ENCODE data around the gene METTL13. TPM values are rescaled to one million over a fixed set of nuclear protein-coding genes. Genes with fewer than 3 reads are reported as not detected.
A peak's percentile ranks its signal among the peaks of the same experiment; 100 is the strongest.

The METTL13 gene
- total RNA-seq, 4 donors from 2014 or later, result 14.1 to 30.4 (median 15.7) TPM

DNA sequence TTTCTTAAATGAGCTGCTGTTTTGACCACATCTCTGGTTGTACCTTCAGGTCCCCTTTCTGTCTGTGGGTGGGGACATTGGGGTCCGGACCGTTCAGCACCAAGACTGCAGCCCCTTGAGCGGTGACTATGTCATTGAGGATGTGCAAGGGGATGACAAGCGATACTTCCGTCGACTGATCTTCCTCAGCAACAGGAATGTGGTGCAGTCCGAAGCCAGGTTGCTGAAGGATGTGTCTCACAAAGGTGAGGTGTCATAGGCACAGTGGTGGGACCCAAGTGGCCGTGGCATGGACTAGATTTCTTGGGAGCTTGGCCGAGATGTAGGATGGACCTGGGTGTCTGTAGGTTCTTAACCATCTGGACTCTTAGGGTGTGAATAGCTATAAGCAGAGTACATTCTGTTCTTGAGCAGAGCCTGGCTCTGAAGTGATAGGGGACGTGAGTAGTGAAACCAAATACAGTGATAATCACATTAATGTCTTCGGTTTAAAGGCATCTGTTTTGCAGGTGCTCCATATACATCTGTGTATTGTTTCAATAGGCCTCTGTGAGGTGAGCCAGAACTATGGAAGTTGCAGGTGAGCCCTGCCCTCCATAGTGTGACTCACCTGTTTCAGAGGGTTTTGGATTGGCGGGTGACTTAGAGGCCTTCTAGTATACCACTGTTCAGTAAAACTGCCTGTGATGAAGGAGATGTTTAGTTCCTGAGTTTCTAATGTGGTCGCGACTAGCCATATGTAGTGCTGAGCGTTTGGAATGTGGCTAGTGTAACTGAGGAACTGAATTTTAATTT, 6.4 kb downstream of the METTL13 start:
- WGBS, 2 donors (ENCODE audit: low coverage in 1 of 2), result 94% methylated on average over 12 of the region's 15 CpGs; no CpG with 5 or more reads in 1 of the 2 donors
- no peaks in the 10 kb centered on the region for H3K27me3 ChIP-seq
- peaks cover 0 to 94% of the 10 kb centered on the region in 2 donors for H3K36me3 ChIP-seq
- H3K9me3 ChIP-seq, result no peaks in the 10 kb centered on the region
- no peak overlapping the region for H3K27ac ChIP-seq
- no peak for TF ChIP-seq EP300 (IDR thresholded peaks at IDR 0.05)
- TF ChIP-seq, protein P1, sequence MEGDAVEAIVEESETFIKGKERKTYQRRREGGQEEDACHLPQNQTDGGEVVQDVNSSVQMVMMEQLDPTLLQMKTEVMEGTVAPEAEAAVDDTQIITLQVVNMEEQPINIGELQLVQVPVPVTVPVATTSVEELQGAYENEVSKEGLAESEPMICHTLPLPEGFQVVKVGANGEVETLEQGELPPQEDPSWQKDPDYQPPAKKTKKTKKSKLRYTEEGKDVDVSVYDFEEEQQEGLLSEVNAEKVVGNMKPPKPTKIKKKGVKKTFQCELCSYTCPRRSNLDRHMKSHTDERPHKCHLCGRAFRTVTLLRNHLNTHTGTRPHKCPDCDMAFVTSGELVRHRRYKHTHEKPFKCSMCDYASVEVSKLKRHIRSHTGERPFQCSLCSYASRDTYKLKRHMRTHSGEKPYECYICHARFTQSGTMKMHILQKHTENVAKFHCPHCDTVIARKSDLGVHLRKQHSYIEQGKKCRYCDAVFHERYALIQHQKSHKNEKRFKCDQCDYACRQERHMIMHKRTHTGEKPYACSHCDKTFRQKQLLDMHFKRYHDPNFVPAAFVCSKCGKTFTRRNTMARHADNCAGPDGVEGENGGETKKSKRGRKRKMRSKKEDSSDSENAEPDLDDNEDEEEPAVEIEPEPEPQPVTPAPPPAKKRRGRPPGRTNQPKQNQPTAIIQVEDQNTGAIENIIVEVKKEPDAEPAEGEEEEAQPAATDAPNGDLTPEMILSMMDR (IDR thresholded peaks at IDR 0.05), result no peak
- no peak for TF ChIP-seq POLR2AphosphoS5 (IDR thresholded peaks at IDR 0.05)
- no peak for TF ChIP-seq POLR2A (IDR thresholded peaks at IDR 0.05)
- peaks cover 0 to 33% (median 10%) of the 10 kb centered on the region in 3 donors for H3K4me1 ChIP-seq
- no peak for ATAC-seq
- H3K4me3 ChIP-seq, result no peak overlapping the region

GRCh38 chr1:171788696-171789095, 7.2 kb downstream of the METTL13 start:
- Histone ChIP-seq H3K4me1 (peaks cover 0 to 25% (median 10%) of the 10 kb centered on the region in 3 donors), H3K4me3 (no peak overlapping the region), H3K36me3 (peaks cover 0 to 99% of the 10 kb centered on the region in 2 donors), H3K9me3 (no peaks in the 10 kb centered on the region), H3K27ac (peak overlapping the region in 1 of 4 donors; percentile 4), H3K27me3 (no peaks in the 10 kb centered on the region)
- 78% methylated on average over 5 of the region's 5 CpGs; no CpG with 5 or more reads in 1 of the 2 donors for WGBS, 2 donors (ENCODE audit: low coverage in 1 of 2)
- TF ChIP-seq POLR2AphosphoS5 (IDR thresholded peaks at IDR 0.05), result no peak
- TF ChIP-seq, protein P1 (IDR thresholded peaks at IDR 0.05), result no peak
- no peak for TF ChIP-seq EP300 (IDR thresholded peaks at IDR 0.05)
- no peak for TF ChIP-seq POLR2A (IDR thresholded peaks at IDR 0.05)
- ATAC-seq, result no peak

GRCh38 chr1:171790318-171790717, 8.9 kb downstream of the METTL13 start:
- H3K36me3 ChIP-seq, result peaks cover 0 to 100% of the 10 kb centered on the region in 2 donors
- no peak overlapping the region for H3K4me3 ChIP-seq
- WGBS, 2 donors (ENCODE audit: low coverage in 1 of 2), result 94% methylated on average over 6 of the region's 6 CpGs; no CpG with 5 or more reads in 1 of the 2 donors
- H3K4me1 ChIP-seq, result peaks cover 0 to 8% (median 3%) of the 10 kb centered on the region in 3 donors
- H3K27me3 ChIP-seq, result no peaks in the 10 kb centered on the region
- no peaks in the 10 kb centered on the region for H3K9me3 ChIP-seq
- no peak overlapping the region for H3K27ac ChIP-seq
- ATAC-seq, result no peak
- no peak for TF ChIP-seq POLR2AphosphoS5 (IDR thresholded peaks at IDR 0.05)
- no peak for TF ChIP-seq EP300 (IDR thresholded peaks at IDR 0.05)
- TF ChIP-seq POLR2A (IDR thresholded peaks at IDR 0.05), result no peak
- TF ChIP-seq, protein P1 (IDR thresholded peaks at IDR 0.05), result no peak

GRCh38 chr1:171792656-171793369, 11.4 kb downstream of the METTL13 start:
- H3K9me3 ChIP-seq, result no peaks in the 10 kb centered on the region
- no peak for TF ChIP-seq POLR2A (IDR thresholded peaks at IDR 0.05)
- peaks cover 0 to 100% of the 10 kb centered on the region in 2 donors for H3K36me3 ChIP-seq
- H3K4me1 ChIP-seq, result peaks cover 0 to 3% (median 0%) of the 10 kb centered on the region in 3 donors
- H3K27ac ChIP-seq, result no peak overlapping the region
- no peak overlapping the region for H3K4me3 ChIP-seq
- no peaks in the 10 kb centered on the region for H3K27me3 ChIP-seq
- 82 to 86% methylated on average over 6 to 7 of the region's 7 CpGs for WGBS, 2 donors (ENCODE audit: low coverage in 1 of 2)
- no peak for ATAC-seq

DNA sequence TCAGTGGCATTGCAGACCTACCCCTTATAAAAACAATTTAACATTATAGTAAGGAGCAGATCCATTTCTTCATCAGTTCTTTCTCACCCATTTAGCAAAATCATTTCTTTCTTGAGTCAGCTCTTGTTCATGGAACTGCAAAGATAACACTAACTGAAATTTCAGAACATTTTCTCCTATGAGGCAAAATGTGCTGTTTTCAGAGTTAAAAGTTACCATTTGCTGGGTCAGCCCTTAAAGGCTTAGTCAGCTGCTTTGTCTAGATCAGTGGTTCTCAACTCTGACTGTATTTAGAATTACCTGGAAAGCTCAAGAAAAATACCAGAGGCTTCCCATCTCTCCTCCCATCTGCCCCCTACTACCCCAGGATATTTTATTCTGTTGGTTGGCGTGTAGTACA, 12.2 kb downstream of the METTL13 start:
- TF ChIP-seq, protein P1 (IDR thresholded peaks at IDR 0.05), result no peak
- TF ChIP-seq POLR2AphosphoS5 (IDR thresholded peaks at IDR 0.05) (no peak), EP300 (IDR thresholded peaks at IDR 0.05) (no peak), POLR2A (IDR thresholded peaks at IDR 0.05) (no peak)
- Histone ChIP-seq H3K4me1 (peaks cover 0 to 3% (median 0%) of the 10 kb centered on the region in 3 donors), H3K36me3 (peaks cover 0 to 100% of the 10 kb centered on the region in 2 donors), H3K27me3 (no peaks in the 10 kb centered on the region), H3K27ac (no peak overlapping the region), H3K4me3 (no peak overlapping the region), H3K9me3 (no peaks in the 10 kb centered on the region)
- WGBS, 2 donors (ENCODE audit: low coverage in 1 of 2), result 100% methylated on average over 1 of the region's 1 CpG
- no peak for ATAC-seq

Data from gastroesophageal sphincter (tissue), 4 donors.